GM23248 (cell line): Measurements from ENCODE around the gene BMAL1. TPM values are rescaled to one million over a fixed set of nuclear protein-coding genes. Genes with fewer than 3 reads are reported as not detected.

Experiments used
- DNase-seq: peaks from one replicate; pipeline ENCODE4 v3.0.0-alpha.2; 2015
- H2AFZ ChIP-seq: fragments of 200-600 bp; sonication (generic); 2 replicates; pipeline ENCODE4 v1.6.1; 2016; ENCODE audit warnings: antibody characterized with exemption
- H3F3A ChIP-seq: fragments of 200-600 bp; sonication (generic); 2 replicates; pipeline ENCODE4 v1.6.1; 2016; ENCODE audit warnings: mild to moderate bottlenecking, antibody characterized with exemption, mixed run types; ENCODE audit not compliant: insufficient read depth
- H3K27ac ChIP-seq: fragments of 200-600 bp; sonication (generic); 2 replicates; pipeline ENCODE4 v1.5.1; 2016; ENCODE audit warnings: mild to moderate bottlenecking
- H3K27me3 ChIP-seq: fragments of 200-600 bp; sonication (generic); replicated peaks from 2 replicates; pipeline ENCODE4 v1.6.1; 2016; ENCODE audit warnings: mild to moderate bottlenecking; ENCODE audit not compliant: insufficient read depth
- H3K36me3 ChIP-seq: fragments of 200-600 bp; sonication (generic); 2 replicates; pipeline ENCODE4 v1.6.1; 2016; ENCODE audit warnings: low read depth, mild to moderate bottlenecking
- H3K4me1 ChIP-seq: fragments of 200-600 bp; sonication (generic); 2 replicates; pipeline ENCODE4 v1.6.1; 2016; ENCODE audit warnings: mild to moderate bottlenecking; ENCODE audit not compliant: insufficient read depth
- H3K4me2 ChIP-seq: fragments of 200-600 bp; sonication (generic); one replicate; pipeline ENCODE4 v1.6.1; 2016; ENCODE audit warnings: mild to moderate bottlenecking; ENCODE audit not compliant: unreplicated experiment
- H3K4me3 ChIP-seq: fragments of 200-600 bp; sonication (generic); 2 replicates; pipeline ENCODE4 v1.5.1; 2016; ENCODE audit warnings: mild to moderate bottlenecking
- H3K79me2 ChIP-seq: fragments of 200-600 bp; sonication (generic); 2 replicates; pipeline ENCODE4 v1.6.1; 2016; ENCODE audit warnings: mild to moderate bottlenecking; ENCODE audit not compliant: insufficient read depth
- H3K9ac ChIP-seq: fragments of 200-600 bp; sonication (generic); 2 replicates; pipeline ENCODE4 v1.6.1; 2016; ENCODE audit warnings: mild to moderate bottlenecking
- H3K9me2 ChIP-seq: fragments of 200-600 bp; sonication (generic); 2 replicates; pipeline ENCODE4 v1.6.1; 2016; ENCODE audit warnings: mixed run types, mild to moderate bottlenecking, moderate library complexity; ENCODE audit not compliant: insufficient read depth
- H3K9me3 ChIP-seq: fragments of 200-600 bp; sonication (generic); one replicate; pipeline ENCODE4 v1.6.1; 2017; ENCODE audit warnings: low read depth
- H4K20me1 ChIP-seq: fragments of 200-600 bp; sonication (generic); 2 replicates; pipeline ENCODE4 v1.6.0; 2016; ENCODE audit not compliant: insufficient read depth
- EZH2 ChIP-seq: fragments of 200-600 bp; sonication (generic); IDR thresholded peaks from 2 replicates; pipeline ENCODE4 v1.6.1; 2018; ENCODE audit warnings: antibody characterized with exemption, mild to moderate bottlenecking; ENCODE audit not compliant: insufficient read depth, poor library complexity, severe bottlenecking
- EZH2phosphoT487 ChIP-seq: fragments of 200-600 bp; sonication (generic); IDR thresholded peaks from 2 replicates; pipeline ENCODE4 v1.6.1; 2018; ENCODE audit warnings: antibody characterized with exemption, moderate library complexity, mild to moderate bottlenecking, low read depth; ENCODE audit not compliant: insufficient read depth
- WGBS, 2 experiments: methylation state at CpG; one replicate each; pipeline ENCODE4 v1.1.6; 2015 to 2017; ENCODE audit warnings: low lambda C conversion rate in 2 of 2, low coverage in 1 of 2; ENCODE audit errors: missing lambda C conversion rate in 2 of 2; 5-methylcytosine and 5-hydroxymethylcytosine counted together
- in situ Hi-C: fragments of 300-500 bp; cut with MboI; formaldehyde crosslinking; loops from 2 replicates; pipeline ENCODE4 v1.15.0; 2020
- polyA plus RNA-seq: library from polyadenylated mRNA; unstranded; fragments of >200 nt; fragmentation: Nextera tagmentation; extraction: Ambion mirVana; gene quantifications from 2 replicates; pipeline ENCODE4 v1.2.1, GENCODE V29; 2016
- total RNA-seq: library from RNA; depleted of rRNA; stranded (reverse); fragments of >200 nt; shearing (Covaris generic); gene quantifications from 2 replicates; pipeline ENCODE4 v1.2.3, GENCODE V29; 2014

BMAL1 gene
- total and polyA plus RNA-seq, 2 experiments from 2014 or later: 31.9 to 41.7 TPM

DNA sequence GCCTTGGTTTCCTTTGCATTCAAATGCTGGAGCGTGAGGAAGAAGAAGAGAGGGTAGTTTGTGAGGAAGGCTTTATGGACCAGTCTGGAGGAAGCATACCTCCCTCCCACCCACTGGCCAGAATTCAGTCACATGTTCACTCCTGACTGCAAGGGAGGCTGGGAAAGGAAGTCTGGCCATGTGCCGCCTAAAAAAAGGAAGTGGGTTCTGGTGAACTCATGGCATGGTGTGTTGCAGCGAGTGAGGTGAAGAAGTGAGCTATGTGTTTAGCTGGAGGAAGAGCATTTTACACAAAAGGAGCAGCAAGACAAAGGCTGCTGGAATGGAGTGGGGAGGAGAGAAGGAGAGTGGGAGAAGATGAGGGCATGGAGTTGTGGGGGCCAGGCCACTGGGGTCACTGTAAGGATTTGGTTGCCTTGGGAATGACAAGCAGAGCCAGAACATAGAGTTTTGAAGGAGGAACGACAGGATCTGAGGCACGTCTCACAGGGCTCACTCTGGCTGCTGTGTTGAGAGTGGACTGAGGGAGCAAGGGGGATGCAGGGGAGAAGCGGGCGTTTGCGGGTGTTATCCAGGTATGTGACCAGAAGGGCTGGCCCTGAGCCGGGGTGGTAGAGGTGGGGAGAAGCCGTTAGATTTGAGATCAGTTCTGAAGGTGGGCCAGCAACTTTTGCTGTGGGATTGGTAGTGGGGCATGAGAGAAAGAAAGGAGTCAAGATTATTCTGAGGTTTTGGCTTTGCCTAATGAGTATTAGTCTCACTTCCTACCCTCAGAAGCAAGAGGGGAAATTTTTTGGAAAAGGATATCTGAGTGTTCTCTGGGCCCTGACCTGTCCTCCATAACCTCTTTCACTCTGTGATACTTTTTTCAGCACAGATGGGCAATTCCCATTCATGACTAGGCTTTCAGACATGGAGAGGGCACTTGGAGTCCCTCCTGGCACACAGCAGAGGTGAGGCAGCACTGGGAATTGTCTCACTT is 26.4 kb downstream of the BMAL1 start:
- no peak overlapping the region for H3K4me2 ChIP-seq
- no peaks in the 10 kb centered on the region for H3K36me3 ChIP-seq
- H3K27ac ChIP-seq: no peak overlapping the region
- H3K4me3 ChIP-seq: no peak overlapping the region
- WGBS, 2 experiments: 88 to 89% methylated on average over 10 of the region's 10 CpGs
- H4K20me1 ChIP-seq: 0 out of 2 replicates have a peak, but pooled peaks cover 8% of the 10 kb centered on the region
- H3K9me2 ChIP-seq: no peaks in the 10 kb centered on the region
- H2AFZ ChIP-seq: no peak overlapping the region
- in situ Hi-C loops: no loop called here
- H3K9ac ChIP-seq: no peak overlapping the region
- H3K79me2 ChIP-seq: peaks cover 100% of the 10 kb centered on the region
- DNase-seq: no peak
- no peaks in the 10 kb centered on the region for H3F3A ChIP-seq
- TF ChIP-seq EZH2phosphoT487 (no peak), EZH2 (no peak)
- H3K4me1 ChIP-seq: peaks cover 4% of the 10 kb centered on the region; the same call in 1 of the 2 replicates
- H3K27me3 ChIP-seq: no peaks in the 10 kb centered on the region
- H3K9me3 ChIP-seq: no peaks in the 10 kb centered on the region

DNA sequence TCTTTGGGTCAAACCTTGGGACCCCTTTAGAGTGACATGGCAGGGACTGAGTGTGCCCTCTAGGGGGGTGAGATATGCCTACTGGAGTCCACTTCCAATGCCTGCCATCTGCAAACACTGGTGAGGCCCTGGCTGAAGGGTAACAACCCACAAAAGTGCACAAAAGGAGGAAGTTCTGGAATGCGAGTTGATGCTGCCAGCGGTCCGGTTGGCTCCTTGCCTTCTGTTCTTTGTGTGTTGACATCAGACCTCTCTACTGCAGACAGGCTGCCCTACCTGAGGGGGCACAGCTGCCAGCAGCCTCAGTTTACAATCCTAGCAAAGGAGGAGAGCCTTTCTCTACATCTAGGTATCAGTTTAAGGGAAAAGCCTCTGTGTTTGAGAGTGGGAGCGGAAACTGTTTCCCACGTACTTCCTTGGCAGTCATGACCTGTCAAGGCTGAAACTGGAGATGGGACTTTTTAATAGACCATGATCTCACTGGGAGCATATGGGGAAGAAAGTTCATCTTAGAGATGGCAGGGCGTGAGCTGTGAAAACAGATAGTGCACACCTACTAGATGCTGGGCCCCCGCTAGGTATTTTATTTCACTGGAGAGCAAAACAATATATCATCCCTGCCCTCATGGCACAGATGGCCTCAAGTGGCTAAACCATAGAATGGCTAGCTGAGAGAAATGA is 27.2 kb downstream of the BMAL1 start:
- Histone ChIP-seq H3K9me2 (no peaks in the 10 kb centered on the region), H4K20me1 (0 out of 2 replicates have a peak, but pooled peaks cover 8% of the 10 kb centered on the region), H3K27me3 (no peaks in the 10 kb centered on the region), H3K9me3 (no peaks in the 10 kb centered on the region), H3K27ac (no peak overlapping the region), H2AFZ (no peak overlapping the region), H3K4me1 (peaks cover 4% of the 10 kb centered on the region; the same call in 1 of the 2 replicates), H3K9ac (no peak overlapping the region), H3K79me2 (peaks cover 100% of the 10 kb centered on the region), H3K4me2 (no peak overlapping the region), H3K36me3 (no peaks in the 10 kb centered on the region), H3F3A (no peaks in the 10 kb centered on the region), H3K4me3 (no peak overlapping the region)
- in situ Hi-C loops: no loop called here
- 87 to 91% methylated on average over 7 of the region's 7 CpGs for WGBS, 2 experiments
- no peak for TF ChIP-seq EZH2
- no peak for TF ChIP-seq EZH2phosphoT487
- no peak for DNase-seq

DNA sequence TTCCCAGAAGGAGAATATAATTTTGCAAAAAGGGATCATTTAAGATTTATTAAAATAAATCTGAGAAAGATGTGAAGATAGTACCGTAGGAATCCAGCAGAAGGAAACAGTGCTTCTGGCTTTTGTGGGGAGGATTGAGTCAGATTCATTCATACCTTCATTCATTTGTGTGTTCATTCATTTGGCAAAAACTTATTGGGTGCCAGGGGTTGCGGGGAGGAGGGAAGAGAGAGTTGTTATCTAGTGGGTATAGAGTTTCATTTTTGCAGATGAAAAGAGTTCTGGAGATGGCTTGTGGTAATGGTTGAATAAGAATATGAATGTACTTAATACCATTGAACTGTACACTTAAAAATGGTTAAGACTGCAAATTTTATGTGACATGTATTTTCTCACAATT is 31.1 kb downstream of the BMAL1 start:
- Histone ChIP-seq H3K4me3 (no peak overlapping the region), H3K36me3 (no peaks in the 10 kb centered on the region), H2AFZ (no peak overlapping the region), H4K20me1 (no peaks in the 10 kb centered on the region), H3K4me2 (no peak overlapping the region), H3K79me2 (peaks cover 100% of the 10 kb centered on the region), H3K9me3 (no peaks in the 10 kb centered on the region), H3K27ac (no peak overlapping the region), H3F3A (peaks cover 21% of the 10 kb centered on the region), H3K9me2 (no peaks in the 10 kb centered on the region), H3K27me3 (no peaks in the 10 kb centered on the region), H3K9ac (no peak overlapping the region), H3K4me1 (peaks cover 12% of the 10 kb centered on the region; the same call in 1 of the 2 replicates)
- in situ Hi-C loops: no loop called here
- 95 to 97% methylated on average over 2 of the region's 2 CpGs for WGBS, 2 experiments
- DNase-seq: no peak
- TF ChIP-seq EZH2 (no peak), EZH2phosphoT487 (no peak)

DNA sequence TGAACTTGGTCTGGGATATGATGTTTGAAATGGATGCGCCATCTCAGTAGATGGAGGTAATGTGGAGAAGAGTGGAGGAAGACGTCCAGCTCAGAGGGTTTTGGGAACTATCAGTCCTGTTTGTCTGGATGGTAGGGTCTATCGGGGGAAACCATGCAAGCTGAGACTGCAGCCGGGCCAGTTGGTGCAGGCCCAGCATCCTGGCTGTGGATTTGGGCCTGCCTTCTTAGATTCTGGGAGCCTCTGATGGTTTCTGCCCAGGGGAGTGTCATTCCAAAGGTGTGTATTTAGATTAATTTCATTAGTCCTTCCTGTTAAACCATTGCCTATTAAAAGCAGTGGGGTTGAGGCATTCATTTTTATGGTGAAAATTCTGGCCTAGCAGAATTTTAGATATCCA is 31.6 kb downstream of the BMAL1 start:
- 96 to 99% methylated on average over 4 of the region's 4 CpGs for WGBS, 2 experiments
- Histone ChIP-seq H3K9me3 (no peaks in the 10 kb centered on the region), H3K4me3 (no peak overlapping the region), H3K27me3 (no peaks in the 10 kb centered on the region), H3K9me2 (no peaks in the 10 kb centered on the region), H3K4me1 (peaks cover 12% of the 10 kb centered on the region; the same call in 1 of the 2 replicates), H3F3A (peaks cover 21% of the 10 kb centered on the region), H3K9ac (no peak overlapping the region), H4K20me1 (no peaks in the 10 kb centered on the region), H2AFZ (no peak overlapping the region), H3K27ac (no peak overlapping the region), H3K4me2 (no peak overlapping the region), H3K79me2 (peaks cover 100% of the 10 kb centered on the region), H3K36me3 (no peaks in the 10 kb centered on the region)
- no peak for TF ChIP-seq EZH2
- TF ChIP-seq EZH2phosphoT487: no peak
- no peak for DNase-seq
- in situ Hi-C loops: no loop called here
